NCI-H69 (cell line): ENCODE results near the gene WDR77.

Experiments
- DNase-seq: peaks from one replicate; lab custom pipeline; 2025; lab: John Stamatoyannopoulos, UW

WDR77 gene

DNA sequence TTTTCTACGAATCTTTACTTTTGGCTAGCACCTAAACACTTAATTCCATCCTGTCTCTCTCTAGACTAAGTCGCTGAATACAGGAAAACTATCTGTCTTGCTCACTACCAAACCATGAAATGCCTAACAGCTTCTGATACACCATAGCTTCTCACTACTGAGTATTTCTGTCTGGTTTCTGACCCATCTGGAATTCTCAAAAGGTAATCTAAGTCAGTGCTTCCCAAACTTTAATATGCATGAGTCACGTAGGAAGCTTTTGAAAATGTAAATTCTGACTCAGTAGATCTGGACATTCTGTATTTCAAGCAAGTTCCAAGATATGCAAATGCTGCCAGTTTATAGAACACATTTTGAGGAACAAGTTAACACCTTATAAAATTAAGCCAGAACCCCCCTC is 12.3 kb downstream of the WDR77 start:
- DNase-seq: no peak

DNA sequence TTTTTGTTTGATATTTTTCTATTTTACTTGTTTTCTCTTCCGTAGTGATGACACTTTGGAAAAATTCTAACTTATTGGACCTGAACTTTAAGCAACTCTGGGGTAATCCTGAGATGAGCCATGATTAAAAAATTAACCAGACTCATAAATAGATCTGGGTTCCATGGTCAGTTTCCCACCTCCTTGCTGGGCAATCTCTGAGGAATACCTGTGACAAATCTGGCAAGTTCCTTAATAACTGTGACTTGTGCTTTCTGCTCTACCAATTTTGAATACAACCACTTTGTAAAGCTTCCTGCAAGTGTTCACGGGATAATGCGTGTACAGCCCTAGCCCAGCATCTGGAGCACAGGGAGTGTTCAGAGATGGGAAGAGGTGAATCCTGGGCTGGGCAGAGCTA is 24.8 kb downstream of the WDR77 start:
- DNase-seq: no peak

DNA sequence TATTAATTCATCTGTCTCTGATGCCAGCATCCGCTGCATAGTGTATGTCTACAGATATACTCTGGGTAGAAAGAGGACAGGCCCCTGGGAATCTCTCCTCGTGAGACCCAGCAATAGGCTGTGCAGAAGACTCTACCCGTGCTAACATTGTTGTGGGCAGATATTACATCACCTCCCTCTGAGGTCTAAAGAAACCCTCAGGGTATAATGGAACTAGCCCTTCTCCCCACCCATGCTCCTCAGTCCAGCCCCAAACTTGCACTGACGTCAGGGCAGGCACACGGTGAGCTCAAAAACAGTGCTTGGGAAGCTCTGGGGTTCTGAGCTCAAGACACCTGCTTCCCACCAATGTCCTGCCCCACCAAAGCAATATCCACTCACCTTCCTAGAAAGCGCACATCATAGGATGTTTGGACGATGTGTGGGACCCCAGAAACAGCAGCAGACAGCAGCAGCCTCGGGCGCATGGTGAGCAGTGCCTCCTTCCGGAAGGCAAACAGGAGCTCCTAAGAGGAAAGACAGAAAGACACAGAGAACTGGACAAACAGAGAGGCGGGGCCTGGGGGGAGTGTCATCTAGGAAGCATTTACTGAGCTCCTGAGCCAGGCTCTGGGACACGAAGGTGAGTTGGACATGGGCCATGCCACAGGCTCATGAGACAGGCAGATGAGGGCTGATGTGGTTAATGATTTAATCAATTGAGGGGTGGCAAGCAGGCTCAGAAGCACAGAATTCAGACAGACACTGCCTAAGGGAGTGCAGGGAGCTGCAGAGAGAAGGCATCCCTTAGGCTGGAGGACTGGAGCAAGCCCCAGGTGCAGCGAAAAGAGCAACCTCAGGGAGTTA is 26.3 kb downstream of the WDR77 start:
- peak; percentile 9 for DNase-seq

DNA sequence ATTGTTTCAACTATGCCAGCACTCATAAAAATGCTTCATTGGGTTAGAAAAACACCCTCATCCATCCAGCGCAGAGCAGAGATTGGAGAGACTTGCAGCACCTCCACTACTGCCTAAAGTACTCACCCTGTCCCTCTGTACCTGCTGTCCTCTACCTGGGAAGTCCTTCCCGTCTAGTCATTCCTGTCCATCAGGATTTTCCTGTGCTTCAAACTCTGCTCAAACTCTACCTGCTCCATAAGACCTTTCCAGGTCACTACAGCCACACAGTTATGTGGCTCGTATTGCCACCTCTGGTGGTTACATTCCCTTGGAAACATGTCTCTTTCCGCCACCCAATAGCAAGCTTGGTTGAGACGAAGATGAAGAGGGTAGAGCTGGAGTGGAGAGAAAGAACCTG is 28.7 kb downstream of the WDR77 start:
- no peak for DNase-seq

DNA sequence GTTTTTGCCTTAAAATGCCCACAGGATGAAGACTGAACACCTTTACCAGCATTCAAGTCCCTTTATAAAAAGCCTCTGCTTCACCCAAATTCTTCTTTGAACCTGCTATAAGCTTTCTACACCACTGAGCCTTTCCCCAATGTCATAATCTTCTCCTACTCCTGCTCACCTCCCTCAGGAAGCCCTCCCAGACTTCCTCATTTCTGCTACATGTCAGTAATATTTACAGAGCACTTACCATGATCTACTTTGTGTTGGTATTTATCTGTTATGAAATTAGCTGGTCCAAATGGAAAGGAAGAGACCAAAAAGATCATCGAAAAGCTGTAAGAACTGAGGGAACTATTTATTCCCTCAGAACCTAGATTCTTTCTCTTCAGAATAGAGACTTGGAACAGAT is 30.0 kb downstream of the WDR77 start:
- no peak for DNase-seq

GRCh38 chr1:111417755-111418154 is 31.3 kb downstream of the WDR77 start:
- DNase-seq: no peak

GRCh38 chr1:111415461-111415860 is 33.6 kb downstream of the WDR77 start:
- no peak for DNase-seq

DNA sequence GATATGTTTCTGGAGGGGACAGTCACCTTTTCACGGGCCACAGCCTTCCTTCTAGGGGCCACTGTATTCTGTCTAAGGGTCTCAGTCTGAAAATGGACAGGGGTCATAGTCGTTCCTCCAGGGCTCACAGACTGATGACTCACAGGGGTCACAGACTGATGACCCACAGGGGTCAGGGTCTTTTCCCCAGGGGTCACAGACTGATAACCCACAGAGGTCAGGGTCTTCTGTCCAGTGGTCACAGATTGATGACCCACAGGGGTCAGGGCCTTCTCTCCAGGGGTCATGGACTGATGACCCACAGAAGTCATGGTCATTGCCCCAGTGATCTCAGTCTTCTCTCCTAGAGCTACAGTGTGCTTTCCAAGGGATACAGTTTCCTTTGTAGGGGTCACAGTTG is 34.3 kb downstream of the WDR77 start:
- no peak for DNase-seq

DNA sequence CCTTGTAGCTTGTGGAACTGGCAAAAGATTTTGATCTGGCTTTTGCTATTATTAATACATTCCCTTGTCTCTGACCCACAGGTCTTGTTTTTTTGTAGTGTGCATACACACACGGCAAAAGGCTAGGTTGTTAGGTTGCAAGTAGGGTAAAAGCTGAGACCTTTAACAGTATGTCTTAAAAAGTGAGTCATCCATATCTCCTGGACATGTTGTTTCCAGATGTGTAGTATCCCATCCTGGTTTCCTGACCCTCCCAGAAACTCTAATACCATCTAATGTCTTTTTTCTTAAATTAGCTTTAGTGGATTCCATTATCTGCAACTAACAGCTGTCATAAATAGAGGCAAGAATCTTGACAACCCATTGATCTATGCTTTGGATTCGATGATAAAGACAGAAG is 36.2 kb downstream of the WDR77 start:
- no peak for DNase-seq

- DNase-seq: no peak
These were observed 41.8 kb downstream of the WDR77 start for GRCh38 chr1:111407301-111407700.

- DNase-seq: no peak
These were observed 42.7 kb downstream of the WDR77 start for GRCh38 chr1:111406321-111406768.

DNA sequence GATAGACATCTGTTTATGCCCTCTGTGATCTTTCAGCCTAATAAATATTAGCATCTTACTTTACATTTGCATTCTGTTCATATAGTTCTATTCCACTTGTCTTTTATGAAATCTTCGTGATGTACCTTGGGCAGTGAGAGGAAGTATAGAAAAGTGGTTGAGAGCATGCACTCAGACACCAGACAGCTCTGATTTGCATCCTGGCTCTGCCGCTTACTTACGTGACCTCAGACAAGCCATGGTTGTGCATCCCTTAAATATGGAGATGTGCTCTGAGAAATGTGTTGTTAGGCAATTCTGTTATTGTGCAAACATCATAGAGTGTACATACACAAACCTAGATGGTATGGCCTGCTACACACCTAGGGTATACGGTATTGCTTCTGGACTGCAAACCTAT is 44.5 kb downstream of the WDR77 start:
- DNase-seq: no peak

DNA sequence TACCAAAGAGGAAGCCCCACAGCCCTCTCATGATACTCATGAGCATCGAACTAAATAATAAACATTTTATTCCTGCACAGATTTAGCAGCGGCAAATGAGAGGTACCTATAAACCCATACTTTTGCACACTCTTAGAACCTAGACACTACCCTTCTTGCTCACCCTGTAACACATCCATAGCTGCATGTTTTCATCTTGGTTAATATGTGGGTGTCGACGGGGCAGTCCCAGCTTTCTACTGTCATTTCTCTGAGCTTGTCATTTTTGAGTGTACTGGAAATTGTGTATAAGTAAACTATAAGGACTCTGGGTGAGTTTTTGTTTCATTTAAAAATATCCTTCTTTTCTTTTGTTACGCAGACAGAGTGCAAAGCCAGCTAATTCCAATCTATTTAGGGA is 47.0 kb downstream of the WDR77 start:
- no peak for DNase-seq

- peak; percentile 31 for DNase-seq
These were observed 49.1 kb downstream of the WDR77 start for GRCh38 chr1:111399792-111400610.

- no peak for DNase-seq
These were observed 56.6 kb downstream of the WDR77 start for GRCh38 chr1:111392460-111392945.

DNA sequence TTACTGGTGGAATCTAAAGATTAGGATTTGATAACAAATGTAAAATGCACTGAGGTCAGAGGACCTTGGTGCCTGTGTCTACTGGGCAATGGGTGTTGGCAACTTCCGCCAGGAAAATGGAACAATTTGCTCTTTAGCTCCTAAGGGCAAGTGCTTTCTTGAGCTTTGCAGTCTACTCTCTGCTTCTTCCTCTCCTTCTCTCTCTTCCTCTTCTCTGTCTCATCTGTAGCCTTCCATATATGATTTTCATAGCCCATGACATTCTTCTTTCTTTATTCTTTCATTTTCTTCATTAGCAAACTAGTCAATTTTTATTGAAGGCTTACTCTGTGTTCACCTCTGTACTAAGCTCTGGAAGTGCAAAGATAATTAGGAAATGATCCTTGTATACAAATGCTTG is 57.0 kb downstream of the WDR77 start:
- no peak for DNase-seq
